Mesendoderm (in vitro differentiated cells): ENCODE results near the gene NAA80.
A peak's percentile ranks its signal among the peaks of the same experiment; 100 is the strongest.

Experiments used
- DNase-seq: peaks from one replicate; pipeline ENCODE4 v3.0.0; 2013
- H2AK5ac ChIP-seq: 2 replicates; pipeline ENCODE4 v1.6.1; 2013; ENCODE audit warnings: low read length, inconsistent platforms
- H2BK120ac ChIP-seq: 2 replicates; pipeline ENCODE4 v1.6.1; 2013; ENCODE audit warnings: low read depth, mild to moderate bottlenecking, low read length, moderate library complexity, mixed read lengths
- H2BK15ac ChIP-seq: replicated peaks from 2 replicates; pipeline ENCODE4 v1.6.1; 2013; ENCODE audit warnings: low read depth, mild to moderate bottlenecking, moderate library complexity
- H2BK5ac ChIP-seq: 2 replicates; pipeline ENCODE4 v1.6.1; 2013; ENCODE audit warnings: low read length, inconsistent platforms
- H3K18ac ChIP-seq: 2 replicates; pipeline ENCODE4 v1.6.1; 2013; ENCODE audit warnings: mild to moderate bottlenecking, low read length, mixed read lengths
- H3K23ac ChIP-seq: one replicate; pipeline ENCODE4 v1.6.1; 2013; ENCODE audit warnings: low read length
- H3K27ac ChIP-seq: 2 replicates; pipeline ENCODE4 v1.5.1; 2013; ENCODE audit warnings: low read depth, mild to moderate bottlenecking, inconsistent platforms, low read length, moderate library complexity
- H3K27me3 ChIP-seq: 2 replicates; pipeline ENCODE4 v1.6.1; 2013; ENCODE audit warnings: low read length, control low read depth, mild to moderate bottlenecking, inconsistent platforms; ENCODE audit not compliant: insufficient read depth, poor library complexity
- H3K36me3 ChIP-seq: 2 replicates; pipeline ENCODE4 v1.6.1; 2013; ENCODE audit warnings: low read length, inconsistent platforms; ENCODE audit not compliant: control insufficient read depth, insufficient read depth
- H3K4ac ChIP-seq: one replicate; pipeline ENCODE4 v1.6.1; 2013; ENCODE audit warnings: low read depth, mild to moderate bottlenecking, low read length, moderate library complexity
- H3K4me1 ChIP-seq: 2 replicates; pipeline ENCODE4 v1.6.1; 2013; ENCODE audit warnings: low read depth, low read length, inconsistent platforms; ENCODE audit not compliant: control insufficient read depth
- H3K4me2 ChIP-seq: 2 replicates; pipeline ENCODE4 v1.6.1; 2013; ENCODE audit warnings: low read length
- H3K4me3 ChIP-seq: 2 replicates; pipeline ENCODE4 v1.5.1; 2013; ENCODE audit warnings: mild to moderate bottlenecking, low read length
- H3K56ac ChIP-seq: one replicate; pipeline ENCODE4 v1.6.1; 2013; ENCODE audit warnings: low read length
- H3K79me1 ChIP-seq: 2 replicates; pipeline ENCODE4 v1.6.1; 2013; ENCODE audit warnings: low read length, inconsistent platforms
- H3K79me2 ChIP-seq: 2 replicates; pipeline ENCODE4 v1.6.1; 2013; ENCODE audit warnings: mild to moderate bottlenecking, low read length; ENCODE audit not compliant: control insufficient read depth, insufficient read depth
- H3K9ac ChIP-seq: 2 replicates; pipeline ENCODE4 v1.6.1; 2013; ENCODE audit warnings: low read length, inconsistent platforms
- H4K5ac ChIP-seq: one replicate; pipeline ENCODE4 v1.6.1; 2013; ENCODE audit warnings: low read length
- H4K8ac ChIP-seq: one replicate; pipeline ENCODE4 v1.6.1; 2013; ENCODE audit warnings: low read depth, mild to moderate bottlenecking, control low read depth, low read length, moderate library complexity
- WGBS: extraction: QIAGEN DNeasy Blood & Tissue Kit; methylation state at CpG from one replicate; pipeline ENCODE4 v1.1.7; 2013; ENCODE audit warnings: low lambda C conversion rate, missing lambda C conversion rate; ENCODE audit not compliant: insufficient coverage; ENCODE audit errors: extremely low coverage; 5-methylcytosine and 5-hydroxymethylcytosine counted together

Gene NAA80

DNA sequence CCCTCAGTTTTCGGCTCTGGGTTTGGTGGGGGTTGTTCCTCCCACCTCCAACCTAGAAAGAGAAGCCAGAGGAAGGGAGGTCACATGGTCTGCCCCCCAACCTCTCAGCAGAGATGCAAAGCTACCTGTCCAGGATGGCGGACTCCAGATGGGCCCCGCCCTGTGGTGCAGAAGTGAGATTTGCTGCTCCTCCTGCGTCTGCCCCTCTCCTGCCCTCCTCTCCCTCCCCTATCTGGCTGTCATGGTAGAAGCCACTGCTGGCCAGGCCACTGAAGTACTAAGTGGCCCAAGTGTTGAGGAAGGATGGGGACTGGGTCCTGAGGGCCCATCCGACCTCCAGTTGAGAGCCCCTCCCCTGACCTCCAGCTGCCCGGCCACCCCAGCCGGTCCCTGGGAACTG lies 32.4 kb downstream of the NAA80 start:
- Histone ChIP-seq H3K18ac (peak overlapping the region; percentile 24), H3K27me3 (no peaks in the 10 kb centered on the region), H3K79me2 (no peaks in the 10 kb centered on the region), H4K8ac (no peak overlapping the region), H3K4me1 (peaks cover 17% of the 10 kb centered on the region), H4K5ac (no peak overlapping the region), H3K9ac (peak overlapping the region; percentile 39), H3K4me3 (no peak overlapping the region), H3K56ac (peak overlapping the region; percentile 78), H3K79me1 (no peaks in the 10 kb centered on the region), H3K27ac (no peak overlapping the region), H2BK15ac (no peak overlapping the region), H2BK5ac (no peak overlapping the region), H2AK5ac (peak overlapping the region; percentile 61), H3K4ac (no peak overlapping the region), H3K23ac (no peak overlapping the region), H2BK120ac (no peak overlapping the region), H3K36me3 (no peaks in the 10 kb centered on the region), H3K4me2 (no peak overlapping the region)
- no peak for DNase-seq
- WGBS: no CpG with 5 or more reads among the region's 7 CpGs

DNA sequence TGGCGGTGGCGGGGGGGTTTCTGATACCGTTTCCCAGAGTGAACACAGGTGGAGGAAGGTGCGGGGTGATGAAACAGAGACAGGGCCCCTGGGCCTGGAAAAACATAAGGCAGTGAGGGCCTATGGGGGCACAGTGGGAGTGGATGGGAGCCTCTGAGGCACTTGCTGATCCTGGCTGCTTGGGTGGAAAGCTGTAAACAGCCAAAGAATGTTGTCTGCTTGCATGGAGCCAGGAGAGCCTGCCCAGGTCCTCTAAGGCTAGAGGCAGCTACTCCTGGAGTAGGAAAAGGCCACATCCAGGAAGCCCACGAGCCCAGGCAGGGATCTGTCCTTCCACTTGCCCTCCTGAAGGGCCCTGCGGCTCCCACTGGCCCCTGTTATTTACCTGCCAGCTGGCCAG lies 33.2 kb downstream of the NAA80 start:
- Histone ChIP-seq H3K36me3 (no peaks in the 10 kb centered on the region), H3K56ac (peak overlapping the region; percentile 44), H3K4ac (peak overlapping the region; percentile 42), H3K4me1 (peaks cover 14% of the 10 kb centered on the region), H2BK15ac (no peak overlapping the region), H2BK120ac (no peak overlapping the region), H3K4me2 (no peak overlapping the region), H4K8ac (no peak overlapping the region), H2BK5ac (no peak overlapping the region), H3K27ac (no peak overlapping the region), H3K79me1 (no peaks in the 10 kb centered on the region), H3K27me3 (no peaks in the 10 kb centered on the region), H3K4me3 (no peak overlapping the region), H2AK5ac (no peak overlapping the region), H3K9ac (no peak overlapping the region), H3K79me2 (no peaks in the 10 kb centered on the region), H4K5ac (no peak overlapping the region), H3K23ac (no peak overlapping the region), H3K18ac (peak overlapping the region; percentile 7)
- WGBS: no CpG with 5 or more reads among the region's 6 CpGs
- DNase-seq: no peak

DNA sequence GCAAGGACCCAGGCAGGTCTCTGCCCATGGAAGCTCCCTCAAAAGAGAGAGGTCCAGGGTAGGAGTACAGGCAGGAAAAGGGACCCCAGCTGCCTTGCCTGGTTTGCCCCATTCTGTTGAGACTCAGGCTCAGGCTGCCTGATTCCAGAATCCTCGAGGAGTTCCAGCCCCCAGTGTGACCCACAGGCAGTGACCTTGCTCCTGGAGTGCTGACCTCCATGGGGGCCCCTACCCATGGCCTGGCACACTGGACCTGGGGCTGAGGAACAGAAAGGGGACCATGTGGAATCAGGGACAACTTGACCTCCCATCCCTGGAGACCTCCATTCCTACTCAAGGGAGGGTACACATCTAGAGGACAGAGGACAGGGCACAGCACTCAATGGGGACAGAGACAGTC lies 33.6 kb downstream of the NAA80 start:
- no peak overlapping the region for H4K5ac ChIP-seq
- peaks cover 14% of the 10 kb centered on the region for H3K4me1 ChIP-seq
- H2BK5ac ChIP-seq: peak overlapping the region; percentile 3
- no peak overlapping the region for H3K4me3 ChIP-seq
- peak overlapping the region; percentile 22 for H2AK5ac ChIP-seq
- no peak for DNase-seq
- H3K36me3 ChIP-seq: no peaks in the 10 kb centered on the region
- peak overlapping the region; percentile 4 for H3K4ac ChIP-seq
- no peak overlapping the region for H3K23ac ChIP-seq
- H3K79me1 ChIP-seq: no peaks in the 10 kb centered on the region
- H2BK15ac ChIP-seq: no peak overlapping the region
- peak overlapping the region; percentile 2 for H2BK120ac ChIP-seq
- no CpG with 5 or more reads among the region's 1 CpG for WGBS
- H4K8ac ChIP-seq: no peak overlapping the region
- H3K27me3 ChIP-seq: no peaks in the 10 kb centered on the region
- H3K27ac ChIP-seq: peak overlapping the region; percentile 78
- H3K18ac ChIP-seq: peak overlapping the region; percentile 11
- H3K4me2 ChIP-seq: no peak overlapping the region
- H3K79me2 ChIP-seq: no peaks in the 10 kb centered on the region
- H3K9ac ChIP-seq: no peak overlapping the region
- H3K56ac ChIP-seq: peak overlapping the region; percentile 82

DNA sequence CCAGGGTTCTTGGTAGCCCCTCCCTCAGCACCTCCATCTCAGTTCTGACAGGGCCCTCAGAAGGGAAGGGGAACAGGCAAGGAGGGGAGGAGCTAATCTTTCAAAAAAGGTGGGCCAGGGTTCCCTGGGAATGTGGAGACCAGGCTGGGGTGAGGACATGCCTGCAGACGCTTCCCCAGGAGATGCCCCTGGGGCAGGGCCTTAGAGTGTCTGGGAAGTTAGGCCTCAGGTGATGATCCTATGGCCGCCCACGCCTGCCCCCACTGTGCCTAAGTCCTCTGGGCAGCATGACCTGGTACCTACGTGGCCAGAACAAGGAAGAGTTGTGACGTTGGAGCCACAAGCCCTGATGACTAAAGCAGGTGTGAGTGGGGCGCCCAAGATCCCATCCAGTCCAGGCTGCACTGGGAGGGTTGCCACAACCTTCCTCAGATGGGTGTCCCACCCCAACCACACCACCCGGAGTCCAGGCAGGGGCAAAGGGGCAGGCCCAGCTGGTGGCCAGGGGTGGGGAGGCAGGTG lies 34.2 kb downstream of the NAA80 start:
- Histone ChIP-seq H3K27ac (peak overlapping the region; percentile 78), H4K8ac (no peak overlapping the region), H3K4me2 (no peak overlapping the region), H4K5ac (no peak overlapping the region), H3K9ac (peak overlapping the region; percentile 38), H3K36me3 (no peaks in the 10 kb centered on the region), H2AK5ac (peak overlapping the region; percentile 22), H2BK5ac (peak overlapping the region; percentile 3), H3K79me2 (no peaks in the 10 kb centered on the region), H3K23ac (no peak overlapping the region), H3K56ac (peak overlapping the region; percentile 82), H3K79me1 (no peaks in the 10 kb centered on the region), H3K18ac (peak overlapping the region; percentile 11), H3K4me1 (peaks cover 14% of the 10 kb centered on the region), H2BK120ac (no peak overlapping the region), H3K4ac (peak overlapping the region; percentile 4), H3K4me3 (no peak overlapping the region), H2BK15ac (no peak overlapping the region), H3K27me3 (no peaks in the 10 kb centered on the region)
- no peak for DNase-seq
- WGBS: no CpG with 5 or more reads among the region's 7 CpGs

DNA sequence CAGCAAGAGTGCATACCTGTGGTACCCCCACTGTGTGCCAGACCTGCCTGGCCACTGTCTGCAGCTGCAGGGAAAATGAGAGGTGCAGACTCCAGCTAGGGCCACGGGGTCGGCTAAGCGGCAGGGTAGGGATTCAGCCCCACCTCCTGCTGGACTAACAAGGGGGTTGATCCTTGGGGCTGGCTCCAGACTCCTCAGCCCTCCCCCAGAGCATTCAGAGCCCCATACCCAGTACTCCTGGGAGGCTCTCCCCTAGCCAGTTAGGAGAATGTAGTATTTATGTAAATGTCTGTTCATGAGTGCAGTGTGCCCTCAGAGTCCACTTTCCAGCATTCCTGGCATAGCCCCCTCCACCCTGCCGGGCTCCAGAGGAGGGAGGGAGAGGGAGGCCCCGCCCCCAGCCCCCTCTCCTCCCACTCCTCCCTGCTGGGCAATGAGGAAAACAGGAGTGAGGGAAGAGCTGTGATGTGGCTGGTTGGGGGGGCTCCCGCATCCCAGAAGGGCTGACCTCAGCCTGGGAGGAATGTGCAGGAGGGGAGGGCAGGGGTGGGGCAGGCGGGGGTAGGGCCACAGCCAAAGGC lies 34.7 kb downstream of the NAA80 start:
- no CpG with 5 or more reads among the region's 7 CpGs for WGBS
- peak; percentile 99 for DNase-seq

More for the DNA sequence above, 34.7 kb downstream of the NAA80 start:
- Histone ChIP-seq H4K5ac (no peak overlapping the region), H3K79me2 (no peaks in the 10 kb centered on the region), H2BK15ac (no peak overlapping the region), H2BK120ac (no peak overlapping the region), H3K27me3 (no peaks in the 10 kb centered on the region), H3K4me1 (peaks cover 14% of the 10 kb centered on the region), H3K4me2 (no peak overlapping the region), H3K18ac (peak overlapping the region; percentile 11), H3K36me3 (no peaks in the 10 kb centered on the region), H3K9ac (peak overlapping the region; percentile 58), H4K8ac (no peak overlapping the region), H3K56ac (peak overlapping the region; percentile 91), H2AK5ac (peak overlapping the region; percentile 22), H2BK5ac (peak overlapping the region; percentile 80), H3K4me3 (no peak overlapping the region), H3K23ac (no peak overlapping the region), H3K27ac (peak overlapping the region; percentile 77), H3K4ac (peak overlapping the region; percentile 63), H3K79me1 (no peaks in the 10 kb centered on the region)
